ENCODE results near the gene NR1D1.

The NR1D1 gene

DNA sequence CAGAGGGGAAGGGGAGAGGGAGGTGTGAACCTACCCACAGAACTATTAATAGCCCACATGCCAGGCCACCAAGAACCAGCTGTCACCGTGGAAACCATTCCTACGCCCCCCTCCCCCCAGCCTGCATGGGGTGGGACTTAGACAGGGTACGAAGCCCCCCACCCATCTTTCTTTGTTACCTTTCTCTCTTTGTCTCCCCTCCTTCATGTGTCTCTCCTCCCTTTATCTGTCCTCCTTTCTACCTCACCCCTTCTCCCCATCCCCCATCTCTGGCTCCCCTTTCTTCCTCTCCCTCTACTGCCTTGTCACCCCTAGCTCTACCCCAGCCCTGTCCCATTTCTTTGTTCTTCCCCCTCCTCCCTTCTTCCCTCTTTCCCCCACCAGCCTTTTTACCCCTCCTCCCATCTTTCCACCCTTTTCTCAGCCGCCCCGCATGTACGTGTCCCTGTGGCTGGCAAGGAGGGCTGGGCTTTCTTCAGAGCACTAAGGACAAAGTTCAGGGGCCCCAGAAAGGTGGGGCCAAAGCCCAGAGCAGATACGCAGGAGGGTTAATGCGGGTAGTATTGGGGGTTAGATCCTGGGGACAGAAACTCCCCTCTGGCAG, 29.6 kb downstream of the NR1D1 start:
- H3K9ac ChIP-seq, result peak overlapping the region; percentile 88
- peak overlapping the region; percentile 100 for H3K4me2 ChIP-seq
- H3K9me3 ChIP-seq, result no peaks in the 10 kb centered on the region
- H3K4me3 ChIP-seq, result peak overlapping the region; percentile 62
- peaks cover 97% of the 10 kb centered on the region for H3K4me1 ChIP-seq
- no peak for TF ChIP-seq Cebpa-rat (IDR thresholded peaks at IDR 0.05)
- H4K20me1 ChIP-seq, result no peaks in the 10 kb centered on the region
- H3K36me3 ChIP-seq, result peaks cover 4% of the 10 kb centered on the region; the same call in 1 of the 2 replicates
- H3K27ac ChIP-seq, result peak overlapping the region; percentile 93
- no peaks in the 10 kb centered on the region for H3K27me3 ChIP-seq

- Histone ChIP-seq H3K36me3 (peaks cover 3% of the 10 kb centered on the region; the same call in 1 of the 2 replicates), H3K4me2 (peak overlapping the region; percentile 100), H3K4me1 (peaks cover 97% of the 10 kb centered on the region), H3K27me3 (no peaks in the 10 kb centered on the region), H3K9ac (peak overlapping the region; percentile 88), H3K4me3 (peak overlapping the region; percentile 62), H3K9me3 (no peaks in the 10 kb centered on the region), H4K20me1 (no peaks in the 10 kb centered on the region), H3K27ac (peak overlapping the region; percentile 93)
- TF ChIP-seq Cebpa-rat (IDR thresholded peaks at IDR 0.05), result no peak
Measured at GRCh38 chr17:40069751-40070708, 30.4 kb downstream of the NR1D1 start.

- peak overlapping the region; percentile 88 for H3K9ac ChIP-seq
- no peaks in the 10 kb centered on the region for H3K9me3 ChIP-seq
- no peaks in the 10 kb centered on the region; the same call in 1 of the 2 replicates for H4K20me1 ChIP-seq
- H3K27me3 ChIP-seq, result no peaks in the 10 kb centered on the region
- no peaks in the 10 kb centered on the region for H3K36me3 ChIP-seq
- peak overlapping the region; percentile 93 for H3K27ac ChIP-seq
- peak overlapping the region; percentile 100 for H3K4me2 ChIP-seq
- TF ChIP-seq Cebpa-rat (IDR thresholded peaks at IDR 0.05), result no peak
- H3K4me3 ChIP-seq, result peak overlapping the region; percentile 62
- H3K4me1 ChIP-seq, result peaks cover 97% of the 10 kb centered on the region
Measured at GRCh38 chr17:40068917-40069750, 31.3 kb downstream of the NR1D1 start.

DNA sequence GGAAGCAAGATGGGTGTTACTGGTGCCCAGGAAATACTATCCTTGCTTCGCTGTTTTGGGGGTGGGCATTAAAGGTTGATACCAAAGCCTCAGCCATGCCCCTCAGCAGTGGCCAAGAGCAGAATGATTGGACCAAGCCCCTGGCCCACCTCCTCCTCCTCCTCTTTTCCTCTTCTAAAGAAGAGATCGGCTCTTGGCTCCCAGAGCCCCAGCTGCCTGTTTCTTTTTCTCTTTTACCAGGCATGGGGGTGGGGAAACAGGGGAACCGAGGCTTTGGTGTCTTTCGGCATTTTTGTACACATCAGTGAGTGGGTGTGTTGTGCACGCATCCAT, 31.8 kb downstream of the NR1D1 start:
- Histone ChIP-seq H4K20me1 (no peaks in the 10 kb centered on the region; the same call in 1 of the 2 replicates), H3K27ac (peak overlapping the region; percentile 93), H3K9ac (peak overlapping the region; percentile 88), H3K4me3 (peak overlapping the region; percentile 62), H3K36me3 (no peaks in the 10 kb centered on the region), H3K9me3 (no peaks in the 10 kb centered on the region), H3K4me1 (peaks cover 97% of the 10 kb centered on the region), H3K4me2 (peak overlapping the region; percentile 100), H3K27me3 (no peaks in the 10 kb centered on the region)
- TF ChIP-seq Cebpa-rat (IDR thresholded peaks at IDR 0.05), result no peak

- H3K9me3 ChIP-seq, result no peaks in the 10 kb centered on the region
- H3K9ac ChIP-seq, result peak overlapping the region; percentile 88
- no peaks in the 10 kb centered on the region; the same call in 1 of the 2 replicates for H4K20me1 ChIP-seq
- H3K36me3 ChIP-seq, result no peaks in the 10 kb centered on the region
- H3K27ac ChIP-seq, result peak overlapping the region; percentile 93
- peak overlapping the region; percentile 100 for H3K4me2 ChIP-seq
- no peaks in the 10 kb centered on the region for H3K27me3 ChIP-seq
- H3K4me3 ChIP-seq, result peak overlapping the region; percentile 62
- TF ChIP-seq Cebpa-rat (IDR thresholded peaks at IDR 0.05), result no peak
- H3K4me1 ChIP-seq, result peaks cover 93% of the 10 kb centered on the region
Measured at GRCh38 chr17:40068129-40068581, 32.2 kb downstream of the NR1D1 start.

GRCh38 chr17:40067710-40068109, 32.7 kb downstream of the NR1D1 start:
- Histone ChIP-seq H4K20me1 (no peaks in the 10 kb centered on the region; the same call in 1 of the 2 replicates), H3K27ac (peak overlapping the region; percentile 93), H3K9ac (peak overlapping the region; percentile 88; the same call in 1 of the 2 replicates), H3K4me2 (peak overlapping the region; percentile 100), H3K9me3 (no peaks in the 10 kb centered on the region), H3K4me3 (no peak overlapping the region), H3K27me3 (no peaks in the 10 kb centered on the region), H3K4me1 (peaks cover 88% of the 10 kb centered on the region), H3K36me3 (no peaks in the 10 kb centered on the region)
- no peak for TF ChIP-seq Cebpa-rat (IDR thresholded peaks at IDR 0.05)

GRCh38 chr17:40065769-40066510, 34.4 kb downstream of the NR1D1 start:
- Histone ChIP-seq H3K27ac (peak overlapping the region; percentile 96), H3K4me3 (peak overlapping the region; percentile 100; the same call in 1 of the 2 replicates), H3K9ac (peak overlapping the region; percentile 96), H3K9me3 (no peaks in the 10 kb centered on the region), H3K27me3 (no peaks in the 10 kb centered on the region), H3K36me3 (no peaks in the 10 kb centered on the region), H3K4me1 (peaks cover 86% of the 10 kb centered on the region), H3K4me2 (peak overlapping the region; percentile 100), H4K20me1 (no peaks in the 10 kb centered on the region; the same call in 1 of the 2 replicates)
- no peak for TF ChIP-seq Cebpa-rat (IDR thresholded peaks at IDR 0.05)

- Histone ChIP-seq H3K36me3 (no peaks in the 10 kb centered on the region), H3K9me3 (no peaks in the 10 kb centered on the region), H4K20me1 (no peaks in the 10 kb centered on the region; the same call in 1 of the 2 replicates), H3K9ac (peak overlapping the region; percentile 96), H3K4me2 (peak overlapping the region; percentile 100), H3K27me3 (no peaks in the 10 kb centered on the region), H3K4me1 (peaks cover 78% of the 10 kb centered on the region), H3K4me3 (peak overlapping the region; percentile 100), H3K27ac (peak overlapping the region; percentile 96)
- no peak for TF ChIP-seq Cebpa-rat (IDR thresholded peaks at IDR 0.05)
Measured at GRCh38 chr17:40064971-40065768, 35.2 kb downstream of the NR1D1 start.

Measured in BLaER1 (cell line).